CD4-positive, alpha-beta T cell treated with Interleukin-17A for 1 hour (primary cell): ENCODE results near the gene PEX3.

Experiments used
- DNase-seq: peaks from one replicate; pipeline ENCODE4 v3.0.0-alpha.2; 2020

PEX3 gene

GRCh38 chr6:143540192-143540591 lies 89.6 kb downstream of the PEX3 start:
- DNase-seq, result no peak
